MCF 10A (cell line): ENCODE results near the gene RAD51B. TPM values are rescaled to one million over a fixed set of nuclear protein-coding genes. Genes with fewer than 3 reads are reported as not detected.

ENCODE experiments used
- BruUV-seq: library from RNA; stranded (reverse); fragments of 400-500 nt; replicated peaks from 2 replicates; lab custom pipeline; 2021; lab: Mats Ljungman, UMichigan
- CTCF ChIA-PET: fragments of 300-600 bp; sonication (Branson Sonifier 250); formaldehyde crosslinking; extraction: SDS; loops from one replicate; lab custom pipeline; 2021; ENCODE audit warnings: antibody characterized with exemption, inconsistent platforms; lab: Yijun Ruan, JAX
- POLR2A ChIA-PET: fragments of 300-600, 350-650 bp; sonication (Branson Sonifier 250); formaldehyde crosslinking; extraction: SDS; loops from one replicate; lab custom pipeline; 2020; ENCODE audit warnings: antibody characterized with exemption, inconsistent platforms; lab: Yijun Ruan, JAX
- DNase-seq: peaks from one replicate; pipeline ENCODE4 v3.0.0-alpha.2; 2018; ENCODE audit not compliant: unreplicated experiment
- H3K27ac Mint-ChIP-seq: one replicate; pipeline ENCODE4 v1.8.0; 2022; ENCODE audit warnings: mild to moderate bottlenecking, low read depth, mixed read lengths; ENCODE audit not compliant: unreplicated experiment
- H3K27me3 Mint-ChIP-seq: one replicate; pipeline ENCODE4 v1.8.0; 2022; ENCODE audit warnings: mixed read lengths; ENCODE audit not compliant: insufficient read depth, unreplicated experiment
- H3K36me3 Mint-ChIP-seq: one replicate; pipeline ENCODE4 v1.8.0; 2022; ENCODE audit warnings: mild to moderate bottlenecking, moderate library complexity, mixed read lengths; ENCODE audit not compliant: insufficient read depth, unreplicated experiment
- H3K4me1 Mint-ChIP-seq: one replicate; pipeline ENCODE4 v1.8.0; 2022; ENCODE audit warnings: mixed read lengths; ENCODE audit not compliant: insufficient read depth, unreplicated experiment
- H3K4me3 Mint-ChIP-seq: one replicate; pipeline ENCODE4 v1.8.0; 2022; ENCODE audit warnings: mild to moderate bottlenecking, moderate library complexity, mixed read lengths; ENCODE audit not compliant: unreplicated experiment
- H3K9me3 Mint-ChIP-seq: one replicate; pipeline ENCODE4 v1.8.0; 2022; ENCODE audit warnings: mixed read lengths; ENCODE audit not compliant: unreplicated experiment
- CTCF ChIP-seq: fragments of 200-600 bp; IDR thresholded peaks from one replicate; pipeline ENCODE4 v1.8.0; 2022; ENCODE audit warnings: antibody characterized with exemption, mild to moderate bottlenecking; ENCODE audit not compliant: unreplicated experiment
- intact Hi-C: fragments of 100-400 bp; cut with micrococcal nuclease; formaldehyde crosslinking; loops from 2 replicates; pipeline ENCODE4 v1.14.1; 2022
- total RNA-seq: library from RNA; stranded (reverse); gene quantifications from 2 replicates; pipeline ENCODE4 v1.2.3, GENCODE V29; 2022

The RAD51B gene
- total RNA-seq, 1 experiment from 2014 or later: 14.6 TPM

- CTCF ChIA-PET: no interaction called here
- no peak overlapping the region for H3K4me3 Mint-ChIP-seq
- H3K4me1 Mint-ChIP-seq: peaks cover 5% of the 10 kb centered on the region
- no peak for TF ChIP-seq CTCF
- no peaks in the 10 kb centered on the region for H3K36me3 Mint-ChIP-seq
- intact Hi-C loops: no loop called here
- no peak overlapping the region for H3K27ac Mint-ChIP-seq
- H3K9me3 Mint-ChIP-seq: no peaks in the 10 kb centered on the region
- POLR2A ChIA-PET: interaction anchor here (0.9 kb wide), 1 partner anchor 744 kb away, joined by 3 read pairs; no protein-coding TSS in a partner anchor
- no peaks in the 10 kb centered on the region for H3K27me3 Mint-ChIP-seq
- DNase-seq: no peak
- no TSS peak for BruUV-seq
Observed at GRCh38 chr14:68051146-68051545, 231.6 kb downstream of the RAD51B start.

GRCh38 chr14:68060198-68060597 lies 240.6 kb downstream of the RAD51B start:
- no peak for DNase-seq
- POLR2A ChIA-PET: interaction anchor here (0.8 to 1.5 kb wide), 2 partner anchors 12 to 17 kb away, joined by 3 to 4 read pairs; no protein-coding TSS in a partner anchor
- CTCF ChIA-PET: interaction anchor here (0.5 kb wide), 1 partner anchor 1496 kb away, joined by 4 read pairs; no protein-coding TSS in a partner anchor
- H3K9me3 Mint-ChIP-seq: peaks cover 13% of the 10 kb centered on the region
- intact Hi-C loops: no loop called here
- BruUV-seq: no TSS peak
- no peaks in the 10 kb centered on the region for H3K27me3 Mint-ChIP-seq
- H3K4me3 Mint-ChIP-seq: no peak overlapping the region
- no peaks in the 10 kb centered on the region for H3K4me1 Mint-ChIP-seq
- H3K27ac Mint-ChIP-seq: no peak overlapping the region
- no peak for TF ChIP-seq CTCF
- no peaks in the 10 kb centered on the region for H3K36me3 Mint-ChIP-seq

- intact Hi-C loops: no loop called here
- H3K4me1 Mint-ChIP-seq: no peaks in the 10 kb centered on the region
- H3K36me3 Mint-ChIP-seq: no peaks in the 10 kb centered on the region
- no peaks in the 10 kb centered on the region for H3K27me3 Mint-ChIP-seq
- peaks cover 13% of the 10 kb centered on the region for H3K9me3 Mint-ChIP-seq
- ChIA-PET CTCF (no interaction called here), POLR2A (no interaction called here)
- no peak overlapping the region for H3K4me3 Mint-ChIP-seq
- no peak for TF ChIP-seq CTCF
- DNase-seq: no peak
- BruUV-seq: no TSS peak
- H3K27ac Mint-ChIP-seq: no peak overlapping the region
Observed at GRCh38 chr14:68062651-68063050, 243.1 kb downstream of the RAD51B start.

- Mint-ChIP-seq H3K27ac (no peak overlapping the region), H3K9me3 (peaks cover 26% of the 10 kb centered on the region), H3K4me3 (no peak overlapping the region), H3K27me3 (no peaks in the 10 kb centered on the region), H3K36me3 (no peaks in the 10 kb centered on the region), H3K4me1 (no peaks in the 10 kb centered on the region)
- no peak for DNase-seq
- POLR2A ChIA-PET: interaction anchor here (0.6 kb wide), 1 partner anchor 406 kb away, joined by 3 read pairs; no protein-coding TSS in a partner anchor
- BruUV-seq: no TSS peak
- CTCF ChIA-PET: interaction anchor here (0.6 kb wide), 1 partner anchor 121 kb away, joined by 3 read pairs; no protein-coding TSS in a partner anchor
- intact Hi-C loops: no loop called here
- TF ChIP-seq CTCF: no peak
Observed at GRCh38 chr14:68065322-68065721, 245.7 kb downstream of the RAD51B start.
